Panc1 (cell line): Measurements from ENCODE around the gene ZNF346. TPM values are rescaled to one million over a fixed set of nuclear protein-coding genes. Genes with fewer than 3 reads are reported as not detected.

Source experiments
- ATAC-seq: fragments of 200-7000 bp; cut with Tn5 transposase; 2 replicates; pipeline ENCODE4 v1.9.1; 2020; ENCODE audit warnings: mild to moderate bottlenecking, moderate library complexity
- BruUV-seq: library from RNA; stranded (reverse); fragments of 400-500 nt; replicated peaks from 2 replicates; lab custom pipeline; 2021; lab: Mats Ljungman, UMichigan
- CTCF ChIA-PET: fragments of 300-600 bp; sonication (Branson Sonifier 250); formaldehyde crosslinking; loops from one replicate; lab custom pipeline; 2022; ENCODE audit warnings: antibody characterized with exemption; lab: Charles Lee
- POLR2A ChIA-PET: fragments of 300-600 bp; sonication (Branson Sonifier 250); formaldehyde crosslinking; loops from one replicate; lab custom pipeline; 2022; ENCODE audit warnings: antibody characterized with exemption; lab: Charles Lee
- DNase-seq: peaks from one replicate; pipeline ENCODE4 v3.0.0-alpha.2; 2010; ENCODE audit warnings: low read depth, low spot score
- H3K27ac ChIP-seq: 2 replicates; pipeline ENCODE4 v1.5.1; 2011; ENCODE audit warnings: mild to moderate bottlenecking, low read length, inconsistent platforms
- H3K27me3 ChIP-seq: fragments of 200-500 bp; sonication (Bioruptor generic); 2 replicates; pipeline ENCODE4 v1.6.0; 2014; ENCODE audit warnings: low read length, inconsistent platforms; ENCODE audit not compliant: control insufficient read depth, insufficient read depth
- H3K36me3 ChIP-seq: fragments of 200-500 bp; sonication (Bioruptor generic); 2 replicates; pipeline ENCODE4 v1.5.1; 2014; ENCODE audit warnings: inconsistent platforms, mild to moderate bottlenecking, low read length, moderate library complexity; ENCODE audit not compliant: control insufficient read depth, insufficient read depth
- H3K4me1 ChIP-seq: 2 replicates; pipeline ENCODE4 v1.5.1; 2011; ENCODE audit warnings: inconsistent platforms, mild to moderate bottlenecking, low read length, moderate library complexity; ENCODE audit not compliant: control insufficient read depth, insufficient read depth
- H3K4me3 ChIP-seq, 2 experiments: 2 replicates each; pipeline ENCODE4 v1.5.1; 2011 to 2012; ENCODE audit warnings: low read depth in 2 of 2, low read length in 2 of 2, mild to moderate bottlenecking in 2 of 2, inconsistent platforms in 1 of 2, moderate library complexity in 1 of 2
- H3K9me3 ChIP-seq: fragments of 200-500 bp; sonication (Bioruptor generic); 2 replicates; pipeline ENCODE4 v1.5.1; 2014; ENCODE audit warnings: low read depth, mild to moderate bottlenecking, inconsistent platforms, low read length, moderate library complexity; ENCODE audit not compliant: control insufficient read depth, insufficient read depth
- CTCF ChIP-seq: fragments of 450-650 bp; IDR thresholded peaks from 2 replicates; pipeline ENCODE4 v1.5.1; 2017; ENCODE audit warnings: mild to moderate bottlenecking
- POLR2AphosphoS5 ChIP-seq: IDR thresholded peaks from 2 replicates; pipeline ENCODE4 v1.6.1; 2012; ENCODE audit warnings: mild to moderate bottlenecking, low read depth, low read length, moderate library complexity
- REST ChIP-seq, 2 experiments: IDR thresholded peaks; 2 replicates each; pipeline ENCODE4 v1.6.1; 2011 to 2012; ENCODE audit warnings: low read depth in 2 of 2, control low read depth in 1 of 2, low read length in 1 of 2, mild to moderate bottlenecking in 1 of 2, moderate library complexity in 1 of 2; ENCODE audit not compliant: insufficient read depth in 1 of 2
- SIN3A ChIP-seq: IDR thresholded peaks from 2 replicates; pipeline ENCODE4 v1.6.1; 2012; ENCODE audit warnings: low read depth, mild to moderate bottlenecking, low read length, moderate library complexity, borderline replicate concordance; ENCODE audit not compliant: insufficient read depth
- TCF7L2 ChIP-seq: IDR thresholded peaks from 2 replicates; pipeline ENCODE4 v1.6.1; 2011; ENCODE audit warnings: mild to moderate bottlenecking, low read depth, low read length, inconsistent platforms
- in situ Hi-C: cut with HindIII; loops from 2 replicates; pipeline ENCODE4 v1.10.0; 2016; ENCODE audit warnings: low sequenced_read_pairs, low pct_unique_long_range_greater_than_20kb
- intact Hi-C: fragments of 100-400 bp; cut with micrococcal nuclease; formaldehyde crosslinking; loops from one replicate; pipeline ENCODE4 v1.10.0; 2022; ENCODE audit not compliant: unreplicated experiment
- total RNA-seq: library from RNA; stranded (reverse); gene quantifications from one replicate; pipeline ENCODE4 v1.2.1, GENCODE V29; 2021; ENCODE audit not compliant: unreplicated experiment

ZNF346 gene
- total RNA-seq, 1 experiment from 2014 or later = 21.3 TPM

GRCh38 chr5:177015156-177015555, 7.3 kb upstream of the ZNF346 start:
- Histone ChIP-seq H3K9me3 (no peaks in the 10 kb centered on the region), H3K4me3 (no peak overlapping the region), H3K27me3 (no peaks in the 10 kb centered on the region), H3K36me3 (no peaks in the 10 kb centered on the region), H3K27ac (no peak overlapping the region), H3K4me1 (no peaks in the 10 kb centered on the region)
- TF ChIP-seq REST (IDR thresholded peaks at IDR 0.05; ENCODE audit: insufficient read depth in 1 of 2, low read depth in 2 of 2, low read length in 1 of 2) (no peak), CTCF (no peak), TCF7L2 (no peak)
- in situ Hi-C loops = no loop called here
- intact Hi-C loops = no loop called here
- no peak for DNase-seq
- ChIA-PET CTCF (interaction anchor here (0.6 kb wide), 1 partner anchor 71 kb away, joined by 3 read pairs; the partner anchor contains the start of gene FGFR4), POLR2A (no interaction called here)
- no TSS peak for BruUV-seq
- no peak for ATAC-seq

- no peaks in the 10 kb centered on the region for H3K9me3 ChIP-seq
- H3K27me3 ChIP-seq = no peaks in the 10 kb centered on the region
- peaks cover 4% of the 10 kb centered on the region; the same call in 1 of the 2 replicates for H3K36me3 ChIP-seq
- DNase-seq (no peak), ATAC-seq (no peak)
- intact Hi-C loops (no loop called here), in situ Hi-C loops (no loop called here)
- BruUV-seq = no TSS peak
- no peak overlapping the region for H3K4me3 ChIP-seq
- no peak overlapping the region for H3K27ac ChIP-seq
- H3K4me1 ChIP-seq = no peaks in the 10 kb centered on the region
- CTCF ChIA-PET = no interaction called here
- TF ChIP-seq POLR2AphosphoS5 (no peak), REST (IDR thresholded peaks at IDR 0.05; ENCODE audit: insufficient read depth in 1 of 2, low read depth in 2 of 2, low read length in 1 of 2) (no peak), SIN3A (no peak), CTCF (no peak), TCF7L2 (no peak)
- POLR2A ChIA-PET = no interaction called here
These were observed 4.2 kb upstream of the ZNF346 start for GRCh38 chr5:177018341-177018740.
